GM12801 (cell line): ENCODE data around the gene KEAP1.

Source experiments
- CTCF ChIP-seq: IDR thresholded peaks from one replicate; pipeline ENCODE4 v1.5.1; 2011; ENCODE audit warnings: control low read depth; ENCODE audit not compliant: insufficient read length; ENCODE audit errors: extremely low read depth

The KEAP1 gene

GRCh38 chr19:10533646-10534386 lies 30.7 kb upstream of the KEAP1 start:
- TF ChIP-seq CTCF = no peak

GRCh38 chr19:10532457-10532856 lies 29.3 kb upstream of the KEAP1 start:
- TF ChIP-seq CTCF = no peak

GRCh38 chr19:10525636-10526035 lies 22.5 kb upstream of the KEAP1 start:
- TF ChIP-seq CTCF = no peak

- TF ChIP-seq CTCF = no peak
Observed at GRCh38 chr19:10523135-10523636, 20.0 kb upstream of the KEAP1 start.

GRCh38 chr19:10521461-10522171 lies 18.5 kb upstream of the KEAP1 start:
- TF ChIP-seq CTCF = no peak

GRCh38 chr19:10520652-10521318 lies 17.6 kb upstream of the KEAP1 start:
- TF ChIP-seq CTCF = no peak

GRCh38 chr19:10519421-10519820 lies 16.3 kb upstream of the KEAP1 start:
- TF ChIP-seq CTCF = no peak
